B cell (primary cell): Measurements from ENCODE around the gene NGEF. TPM values are rescaled to one million over a fixed set of nuclear protein-coding genes. Genes with fewer than 3 reads are reported as not detected.

ENCODE experiments used
- ATAC-seq: fragments of 200-7000 bp; cut with Tn5 transposase; one replicate; pipeline ENCODE4 v1.10.0; 2021; ENCODE audit warnings: low read depth, mild to moderate bottlenecking, moderate number of reproducible peaks, moderate library complexity
- CTCF ChIA-PET: fragments of 350-600 bp; sonication (Branson Sonifier 250); formaldehyde crosslinking; loops from one replicate; lab custom pipeline; 2021; ENCODE audit warnings: antibody characterized with exemption, inconsistent platforms; lab: Charles Lee
- POLR2A ChIA-PET: fragments of 350-600 bp; sonication (Branson Sonifier 250); formaldehyde crosslinking; loops from one replicate; lab custom pipeline; 2021; ENCODE audit warnings: antibody characterized with exemption; lab: Charles Lee
- DNase-seq: peaks from one replicate; pipeline ENCODE4 v3.0.0; 2013
- H2AFZ ChIP-seq: 2 replicates; pipeline ENCODE4 v1.6.1; 2012; ENCODE audit warnings: mild to moderate bottlenecking, low read depth, low read length; ENCODE audit not compliant: insufficient read depth, poor library complexity, severe bottlenecking
- H3K27ac ChIP-seq, 2 donors: 1 replicate in 1 of 2; 2 replicates in 1 of 2; pipeline ENCODE4 v1.5.1; 2012 to 2013; ENCODE audit warnings: low read length in 2 of 2, mild to moderate bottlenecking in 2 of 2, moderate library complexity in 1 of 2
- H3K27me3 ChIP-seq, 4 experiments: fragments of 200-600 bp in 1 of 4; sonication (generic) in 1 of 4; replicated peaks in 1 of 4; 1 replicate in 2 of 4; 2 replicates in 2 of 4; pipeline versions ENCODE4 v1.6.1 to v1.7.0; 2013 to 2016; ENCODE audit warnings: low read length in 3 of 4, mild to moderate bottlenecking in 2 of 4, mixed read lengths in 1 of 4, moderate library complexity in 1 of 4; ENCODE audit not compliant: insufficient read depth in 4 of 4, control insufficient read depth in 3 of 4; ENCODE audit errors: control extremely low read depth in 1 of 4
- H3K36me3 ChIP-seq, 2 experiments: replicated peaks in 1 of 2; 1 replicate in 1 of 2; 2 replicates in 1 of 2; pipeline versions ENCODE4 v1.6.1 to v1.7.1; 2013; ENCODE audit warnings: low read length in 1 of 2; ENCODE audit not compliant: insufficient read depth in 2 of 2, control insufficient read depth in 1 of 2; ENCODE audit errors: control extremely low read depth in 1 of 2, extremely low read depth in 1 of 2
- H3K4me1 ChIP-seq, 2 donors: fragments of 200-600 bp in 1 of 2; sonication (generic) in 1 of 2; 1 replicate in 1 of 2; 2 replicates in 1 of 2; pipeline versions ENCODE4 v1.5.1 to v1.6.1; 2013 to 2017; ENCODE audit warnings: low read length in 2 of 2; ENCODE audit not compliant: control insufficient read depth in 2 of 2, insufficient read depth in 2 of 2
- H3K4me2 ChIP-seq: replicated peaks from 2 replicates; pipeline ENCODE3; 2012; ENCODE audit warnings: mild to moderate bottlenecking, low read depth, low read length; ENCODE audit not compliant: poor library complexity, severe bottlenecking
- H3K4me3 ChIP-seq, 5 experiments: fragments of 200-600 bp in 1 of 5; sonication (generic) in 1 of 5; 1 replicate in 3 of 5; 2 replicates in 2 of 5; pipeline versions ENCODE4 v1.5.1 to v1.7.0; 2011 to 2016; ENCODE audit warnings: low read length in 4 of 5, mild to moderate bottlenecking in 4 of 5, low read depth in 2 of 5, control low read depth in 1 of 5, moderate library complexity in 1 of 5; ENCODE audit not compliant: insufficient read depth in 1 of 5; ENCODE audit errors: control extremely low read depth in 1 of 5, extremely low read depth in 1 of 5
- H3K79me2 ChIP-seq: fragments of 200-600 bp; sonication (generic); one replicate; pipeline ENCODE4 v1.6.0; 2016; ENCODE audit warnings: low read length; ENCODE audit not compliant: control insufficient read depth, insufficient read depth
- H3K9ac ChIP-seq: fragments of 200-600 bp; sonication (generic); 2 replicates; pipeline ENCODE4 v1.6.1; 2017; ENCODE audit warnings: mild to moderate bottlenecking, low read length, moderate library complexity
- H3K9me3 ChIP-seq, 3 donors: one replicate each; pipeline versions ENCODE4 v1.6.1 to v1.7.1; 2013; ENCODE audit warnings: low read length in 2 of 3; ENCODE audit not compliant: control insufficient read depth in 2 of 3, insufficient read depth in 1 of 3; ENCODE audit errors: control extremely low read depth in 1 of 3
- H4K20me1 ChIP-seq: 2 replicates; pipeline ENCODE4 v1.6.0; 2012; ENCODE audit warnings: mild to moderate bottlenecking, low read length; ENCODE audit not compliant: insufficient read depth, control insufficient read depth, poor library complexity, severe bottlenecking
- H3K27ac Mint-ChIP-seq: one replicate; pipeline ENCODE4 v1.8.0; 2021; ENCODE audit warnings: mixed read lengths
- H3K27me3 Mint-ChIP-seq: one replicate; pipeline ENCODE4 v1.8.0; 2021; ENCODE audit warnings: mixed read lengths
- H3K4me1 Mint-ChIP-seq: one replicate; pipeline ENCODE4 v1.8.0; 2021; ENCODE audit warnings: mixed read lengths
- H3K4me3 Mint-ChIP-seq: one replicate; pipeline ENCODE4 v1.8.0; 2021; ENCODE audit warnings: mixed read lengths
- H3K9me3 Mint-ChIP-seq: one replicate; pipeline ENCODE4 v1.8.0; 2022; ENCODE audit warnings: mixed read lengths; ENCODE audit not compliant: insufficient read depth
- CTCF ChIP-seq: fragments of 200-600 bp; IDR thresholded peaks from one replicate; pipeline ENCODE4 v1.8.0; 2022; ENCODE audit warnings: antibody characterized with exemption, mild to moderate bottlenecking
- EZH2 ChIP-seq: IDR thresholded peaks from 2 replicates; pipeline ENCODE4 v1.6.1; 2012; ENCODE audit warnings: borderline replicate concordance, low read depth, mild to moderate bottlenecking, moderate library complexity, low read length; ENCODE audit not compliant: insufficient read depth, poor library complexity, severe bottlenecking
- WGBS: methylation state at CpG from one replicate; pipeline ENCODE4 v1.1.5; 2013; ENCODE audit warnings: missing lambda C conversion rate; ENCODE audit not compliant: insufficient coverage; 5-methylcytosine and 5-hydroxymethylcytosine counted together
- intact Hi-C: fragments of 100-400 bp; cut with micrococcal nuclease; formaldehyde crosslinking; loops from one replicate; pipeline ENCODE4 v1.10.0; 2022
- polyA plus RNA-seq: library from polyadenylated mRNA; depleted of rRNA; stranded (reverse); fragments of >200 nt; gene quantifications from 2 replicates; pipeline ENCODE4 v1.2.3, GENCODE V29; 2012
- total RNA-seq, 2 donors: library from RNA; stranded (reverse); fragments of 120-200 nt in 1 of 2; gene quantifications; 1 replicate in 1 of 2; 2 replicates in 1 of 2; pipeline versions ENCODE4 v1.2.3 to v1.2.4, GENCODE V29; 2013 to 2022

The NGEF gene
- total and polyA plus RNA-seq, 2 donors (not counting 1 experiment from before 2014, with no cell fraction given) = not detected

GRCh38 chr2:232876161-232876977, 136.7 kb downstream of the NGEF start:
- Mint-ChIP-seq H3K4me1 (peaks cover 15% of the 10 kb centered on the region), H3K9me3 (no peaks in the 10 kb centered on the region), H3K27me3 (peaks cover 12% of the 10 kb centered on the region), H3K4me3 (peak overlapping the region; percentile 74), H3K27ac (no peak overlapping the region)
- ChIA-PET POLR2A (no interaction called here), CTCF (no interaction called here)
- peaks cover 11 to 20% of the 10 kb centered on the region in 2 donors for H3K4me1 ChIP-seq
- H2AFZ ChIP-seq = peak overlapping the region; percentile 54
- DNase-seq (peak; percentile 76), ATAC-seq (peak; percentile 62)
- H3K9me3 ChIP-seq = peaks cover 0 to 5% (median 0%) of the 10 kb centered on the region in 3 donors
- peak overlapping the region; percentile 87 for H3K4me2 ChIP-seq
- H3K36me3 ChIP-seq = no peaks in the 10 kb centered on the region
- intact Hi-C loops = no loop called here
- no peak overlapping the region for H3K27ac ChIP-seq
- H4K20me1 ChIP-seq = no peaks in the 10 kb centered on the region
- H3K79me2 ChIP-seq = no peaks in the 10 kb centered on the region
- TF ChIP-seq EZH2 (no peak), CTCF (no peak)
- 1% methylated on average over 117 of the region's 119 CpGs for WGBS
- H3K4me3 ChIP-seq = peak overlapping the region in 3 of 5 experiments; percentile 41 to 55 (median 53)
- peak overlapping the region; percentile 49 for H3K9ac ChIP-seq
- H3K27me3 ChIP-seq = peaks cover 0 to 24% (median 7%) of the 10 kb centered on the region in 4 experiments
